Thyroid gland (tissue), 4 donors: ENCODE results near the gene GASK1B. TPM values are rescaled to one million over a fixed set of nuclear protein-coding genes. Genes with fewer than 3 reads are reported as not detected.

Experiments used
- DNase-seq, 2 donors: peaks; one replicate each; pipeline ENCODE4 v3.0.0-alpha.2; 2019
- H3K27ac ChIP-seq, 3 donors: fragments of 200-600 bp; sonication (generic); 1 replicate in 2 of 3; 2 replicates in 1 of 3; pipeline ENCODE4 v1.5.1; 2016 to 2019; ENCODE audit warnings: mild to moderate bottlenecking in 1 of 3, moderate library complexity in 1 of 3
- H3K27me3 ChIP-seq: fragments of 200-600 bp; sonication (generic); one replicate; pipeline ENCODE4 v1.5.1; 2019
- H3K36me3 ChIP-seq, 2 donors: fragments of 200-600 bp; sonication (generic); one replicate each; pipeline ENCODE4 v1.5.1; 2016 to 2019
- H3K4me1 ChIP-seq, 2 donors: fragments of 200-600 bp; sonication (generic); one replicate each; pipeline ENCODE4 v1.5.1; 2017 to 2019
- H3K4me3 ChIP-seq, 3 donors: fragments of 200-600 bp; sonication (generic); replicated peaks in 1 of 3; 1 replicate in 2 of 3; 2 replicates in 1 of 3; pipeline ENCODE4 v1.5.1; 2016; ENCODE audit warnings: mild to moderate bottlenecking in 1 of 3
- H3K9me3 ChIP-seq: fragments of 200-600 bp; sonication (generic); one replicate; pipeline ENCODE4 v1.5.1; 2017
- POLR2A ChIP-seq, 2 donors: fragments of 450-650 bp; IDR thresholded peaks; one replicate each; pipeline ENCODE4 v1.6.1; 2017; ENCODE audit warnings: antibody characterized with exemption in 2 of 2, mild to moderate bottlenecking in 2 of 2, moderate library complexity in 1 of 2
- WGBS, 2 donors: methylation state at CpG; one replicate each; pipeline ENCODE4 v1.1.5; 2017; 5-methylcytosine and 5-hydroxymethylcytosine counted together
- intact Hi-C: fragments of 100-400 bp; cut with DNase I; formaldehyde crosslinking; loops from one replicate; pipeline ENCODE4 v1.15.1; 2023
- total RNA-seq, 4 donors: library from RNA; depleted of rRNA; stranded (reverse); fragments of >200 nt; gene quantifications; one replicate each; pipeline ENCODE4 v1.2.3, GENCODE V29; 2016
- TF ChIP-seq, protein P1 (sequence below), 6 experiments: fragments of 200-600 bp in 3 of 6; fragments of 450-650 bp in 3 of 6; sonication (generic) in 3 of 6; IDR thresholded peaks; one replicate each; pipeline ENCODE4 v1.5.1; 2016 to 2019; ENCODE audit warnings: antibody characterized with exemption in 6 of 6, mild to moderate bottlenecking in 2 of 6, inconsistent platforms in 1 of 6, moderate library complexity in 1 of 6

The GASK1B gene
- total RNA-seq, 4 donors from 2014 or later, result 16.0 to 27.9 (median 19.9) TPM

DNA sequence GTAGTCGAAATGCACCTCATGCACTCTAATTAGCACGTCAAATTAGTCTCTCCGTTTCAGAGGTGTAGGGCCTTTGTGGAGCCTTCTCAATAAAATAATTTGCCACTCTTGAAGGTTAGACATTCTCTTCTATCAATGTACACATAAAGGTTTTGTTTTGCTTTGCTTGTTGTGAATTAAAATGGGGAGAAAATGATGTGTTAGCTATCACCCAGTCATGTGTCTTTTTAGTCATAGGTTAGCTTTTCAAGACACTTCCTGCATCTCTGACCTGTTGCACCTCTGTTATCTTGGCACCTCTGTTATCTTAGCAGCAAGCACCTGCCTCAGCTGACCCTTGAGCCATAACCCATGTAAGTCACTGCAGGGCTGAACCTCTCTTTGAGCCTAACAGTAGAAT is 38.4 kb upstream of the GASK1B start:
- TF ChIP-seq, protein P1, sequence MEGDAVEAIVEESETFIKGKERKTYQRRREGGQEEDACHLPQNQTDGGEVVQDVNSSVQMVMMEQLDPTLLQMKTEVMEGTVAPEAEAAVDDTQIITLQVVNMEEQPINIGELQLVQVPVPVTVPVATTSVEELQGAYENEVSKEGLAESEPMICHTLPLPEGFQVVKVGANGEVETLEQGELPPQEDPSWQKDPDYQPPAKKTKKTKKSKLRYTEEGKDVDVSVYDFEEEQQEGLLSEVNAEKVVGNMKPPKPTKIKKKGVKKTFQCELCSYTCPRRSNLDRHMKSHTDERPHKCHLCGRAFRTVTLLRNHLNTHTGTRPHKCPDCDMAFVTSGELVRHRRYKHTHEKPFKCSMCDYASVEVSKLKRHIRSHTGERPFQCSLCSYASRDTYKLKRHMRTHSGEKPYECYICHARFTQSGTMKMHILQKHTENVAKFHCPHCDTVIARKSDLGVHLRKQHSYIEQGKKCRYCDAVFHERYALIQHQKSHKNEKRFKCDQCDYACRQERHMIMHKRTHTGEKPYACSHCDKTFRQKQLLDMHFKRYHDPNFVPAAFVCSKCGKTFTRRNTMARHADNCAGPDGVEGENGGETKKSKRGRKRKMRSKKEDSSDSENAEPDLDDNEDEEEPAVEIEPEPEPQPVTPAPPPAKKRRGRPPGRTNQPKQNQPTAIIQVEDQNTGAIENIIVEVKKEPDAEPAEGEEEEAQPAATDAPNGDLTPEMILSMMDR (IDR thresholded peaks at IDR 0.05), result no peak
- TF ChIP-seq POLR2A (IDR thresholded peaks at IDR 0.05), result no peak
- intact Hi-C loops, result no loop called here
- H3K27ac ChIP-seq, result peak overlapping the region; percentile 89 to 94 (median 92)
- no peaks in the 10 kb centered on the region for H3K27me3 ChIP-seq
- 34 to 35% methylated on average over 3 of the region's 3 CpGs for WGBS, 2 donors
- H3K36me3 ChIP-seq, result no peaks in the 10 kb centered on the region
- no peaks in the 10 kb centered on the region for H3K9me3 ChIP-seq
- H3K4me1 ChIP-seq, result peaks cover 13 to 16% of the 10 kb centered on the region in 2 donors
- peak; percentile 26 to 37 for DNase-seq
- peak overlapping the region in 2 of 3 donors; percentile 17 to 21 for H3K4me3 ChIP-seq

DNA sequence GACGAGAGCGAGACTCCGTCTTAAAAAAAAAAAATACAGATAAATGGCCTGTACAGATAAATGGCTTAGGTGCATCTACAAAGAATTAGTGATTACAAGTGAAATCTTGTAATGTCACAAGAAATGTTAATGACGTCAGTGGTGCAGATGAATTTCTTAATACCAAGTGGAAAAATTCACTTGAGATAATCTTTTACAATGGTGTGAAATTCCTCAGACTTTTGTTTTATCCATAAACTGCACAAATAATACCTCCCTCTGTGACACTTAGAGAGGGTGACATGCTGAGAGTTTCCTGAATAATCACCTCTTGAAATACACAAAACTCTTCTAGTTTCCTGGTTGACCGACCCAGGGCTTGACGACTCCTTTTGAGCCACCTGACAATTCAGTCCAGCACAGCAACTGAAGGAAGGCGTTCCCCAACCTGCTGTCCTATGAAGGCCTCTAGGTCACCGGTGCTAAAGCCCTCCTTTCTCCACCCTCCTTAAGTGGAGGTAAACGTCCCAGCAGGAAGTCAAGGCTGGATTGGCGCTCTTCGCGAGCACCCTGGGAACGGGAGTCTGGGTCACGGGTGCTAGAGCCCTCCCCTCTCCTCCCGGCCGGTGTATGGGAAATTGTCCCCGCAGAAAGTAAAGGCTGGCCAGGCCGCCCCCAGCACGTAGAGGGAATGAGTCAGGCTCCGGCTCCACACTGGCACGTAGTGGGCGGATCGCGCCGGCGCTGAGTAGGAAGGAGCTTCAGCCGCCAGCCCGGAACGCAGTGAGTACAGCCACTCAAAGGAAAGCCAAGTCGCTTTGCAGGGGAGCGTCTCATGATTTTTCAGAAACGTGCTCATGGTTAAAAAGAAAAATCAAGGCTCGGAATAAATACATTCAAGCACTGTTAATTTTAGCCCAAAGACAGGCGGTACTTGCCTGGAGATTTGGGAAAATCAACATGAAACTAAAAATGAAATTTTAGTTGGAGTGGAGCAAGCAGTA is 37.3 kb upstream of the GASK1B start, which contains the start of gene TMEM144:
Gene TMEM144, plus strand, starts transcription at position 662 of the 983 bp plus-strand sequence. CDS start 2,182 bp downstream, outside the sequence.
- no peaks in the 10 kb centered on the region for H3K36me3 ChIP-seq
- intact Hi-C loops, result no loop called here

DNA sequence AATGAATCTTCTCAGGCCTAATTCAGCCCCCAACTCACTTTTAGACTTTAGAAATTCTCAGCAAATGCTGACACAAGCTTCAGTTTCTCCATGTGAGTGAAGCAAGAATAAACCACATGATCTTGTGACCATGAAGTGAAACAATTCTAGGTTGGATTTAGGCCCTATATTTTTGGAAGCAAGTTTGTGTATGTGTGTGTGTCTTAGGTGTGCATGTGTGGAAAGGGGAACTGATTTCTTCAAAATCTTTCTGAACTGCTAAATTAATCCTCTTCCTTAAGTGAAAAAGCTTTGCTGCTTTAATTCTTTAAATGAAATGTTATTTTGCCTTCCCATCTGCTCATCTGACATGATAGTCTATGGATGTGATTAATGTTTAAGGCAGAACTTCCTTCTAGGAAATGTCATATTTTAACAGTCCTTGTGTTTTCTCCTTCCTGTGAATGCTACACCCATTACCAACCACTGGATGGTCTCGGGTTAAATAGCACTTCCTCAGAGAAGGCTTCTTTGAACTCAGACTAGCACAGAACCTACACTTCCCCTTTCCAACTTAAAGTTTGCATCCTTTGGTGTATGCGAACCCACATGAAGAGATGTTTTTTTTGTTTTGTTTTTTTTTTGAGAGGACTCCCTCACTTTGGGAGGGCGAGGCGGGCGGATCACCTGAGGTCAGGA is 36.3 kb upstream of the GASK1B start:
- DNase-seq, result no peak
- no peaks in the 10 kb centered on the region for H3K27me3 ChIP-seq
- no peaks in the 10 kb centered on the region for H3K9me3 ChIP-seq
- H3K4me3 ChIP-seq, result no peak overlapping the region
- peak overlapping the region; percentile 89 to 94 (median 92) for H3K27ac ChIP-seq
- TF ChIP-seq, protein P1 (IDR thresholded peaks at IDR 0.05), result no peak
- TF ChIP-seq POLR2A (IDR thresholded peaks at IDR 0.05), result no peak
- peaks cover 13 to 16% of the 10 kb centered on the region in 2 donors for H3K4me1 ChIP-seq
- intact Hi-C loops, result no loop called here
- no peaks in the 10 kb centered on the region for H3K36me3 ChIP-seq
- WGBS, 2 donors, result 88 to 90% methylated on average over 5 of the region's 5 CpGs

More for the DNA sequence above, 37.3 kb upstream of the GASK1B start, which contains the start of gene TMEM144:
- TF ChIP-seq, protein P1 (IDR thresholded peaks at IDR 0.05), result peak in 1 of 6 experiments; percentile 10
- TF ChIP-seq POLR2A (IDR thresholded peaks at IDR 0.05), result peak in 1 of 2 donors; percentile 96
- Histone ChIP-seq H3K4me3 (peak within 1 kb of the TSS in 2 of 3 donors; percentile 17 to 21), H3K4me1 (peaks cover 13 to 16% of the 10 kb centered on the region in 2 donors), H3K27ac (peak within 1 kb of the TSS; percentile 89 to 94 (median 92)), H3K27me3 (no peaks in the 10 kb centered on the region), H3K9me3 (no peaks in the 10 kb centered on the region)
- DNase-seq, result peak; percentile 98
- WGBS, 2 donors, result 9 to 10% methylated on average over 34 of the region's 34 CpGs

DNA sequence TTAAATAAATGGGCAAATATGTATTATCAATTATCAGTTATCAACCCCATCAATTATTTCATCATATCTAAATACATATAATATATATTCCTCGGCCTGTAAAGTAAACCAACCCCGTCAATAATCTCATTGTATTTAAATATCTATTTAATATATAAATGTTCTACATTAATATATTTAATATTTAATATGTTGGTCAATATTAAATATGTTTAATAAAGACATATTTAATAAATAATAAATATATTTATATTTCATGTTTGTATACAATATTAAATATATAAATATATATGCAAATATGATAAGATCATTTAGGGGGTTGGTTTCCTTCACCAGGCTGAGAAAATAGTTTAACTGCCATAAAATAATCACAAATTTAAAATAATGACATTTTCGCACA is 31.1 kb upstream of the GASK1B start:
- no peak for DNase-seq
- no peak overlapping the region for H3K27ac ChIP-seq
- H3K9me3 ChIP-seq, result no peaks in the 10 kb centered on the region
- H3K4me1 ChIP-seq, result no peaks in the 10 kb centered on the region
- intact Hi-C loops, result no loop called here
- no peak overlapping the region for H3K4me3 ChIP-seq
- TF ChIP-seq POLR2A (IDR thresholded peaks at IDR 0.05), result no peak
- TF ChIP-seq, protein P1 (IDR thresholded peaks at IDR 0.05), result no peak
- 96 to 97% methylated on average over 3 of the region's 3 CpGs for WGBS, 2 donors
- no peaks in the 10 kb centered on the region for H3K36me3 ChIP-seq
- H3K27me3 ChIP-seq, result no peaks in the 10 kb centered on the region
